Right renal pelvis (tissue), 4 donors: ENCODE data around the gene GIPC2. TPM values are rescaled to one million over a fixed set of nuclear protein-coding genes. Genes with fewer than 3 reads are reported as not detected.

Experiments used
- DNase-seq, 4 donors: peaks; one replicate each; pipeline ENCODE4 v3.0.0-alpha.2; 2013; ENCODE audit warnings: low read depth in 4 of 4, low spot score in 3 of 4, missing footprints in 1 of 4
- polyA plus RNA-seq, 4 donors: library from polyadenylated mRNA; unstranded; fragments of 120-200 nt; gene quantifications; one replicate each; pipeline ENCODE4 v1.2.1, GENCODE V29; 2013; ENCODE audit not compliant: insufficient read length in 4 of 4

The GIPC2 gene
- polyA plus RNA-seq, 4 donors, result 15.4 to 23.5 (median 21.7) TPM

DNA sequence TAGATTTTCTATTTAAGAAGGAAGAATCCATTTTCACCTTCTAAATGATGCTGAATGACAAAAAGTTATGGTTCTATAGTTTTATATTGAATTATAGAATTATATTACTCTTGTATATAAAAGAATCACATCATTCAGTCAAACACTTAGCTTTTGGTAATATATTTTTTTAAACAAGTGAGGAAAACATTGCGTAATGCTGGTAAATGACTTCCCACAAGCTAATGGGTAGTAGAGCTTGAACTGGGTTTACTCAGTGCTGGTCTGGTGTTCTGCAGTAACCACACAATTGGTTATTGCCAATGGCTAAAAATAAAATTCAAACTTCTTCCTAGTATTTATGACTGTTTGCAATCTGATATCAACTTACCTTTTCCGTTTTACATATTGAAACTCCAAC is 10.6 kb upstream of the GIPC2 start:
- DNase-seq, result no peak

DNA sequence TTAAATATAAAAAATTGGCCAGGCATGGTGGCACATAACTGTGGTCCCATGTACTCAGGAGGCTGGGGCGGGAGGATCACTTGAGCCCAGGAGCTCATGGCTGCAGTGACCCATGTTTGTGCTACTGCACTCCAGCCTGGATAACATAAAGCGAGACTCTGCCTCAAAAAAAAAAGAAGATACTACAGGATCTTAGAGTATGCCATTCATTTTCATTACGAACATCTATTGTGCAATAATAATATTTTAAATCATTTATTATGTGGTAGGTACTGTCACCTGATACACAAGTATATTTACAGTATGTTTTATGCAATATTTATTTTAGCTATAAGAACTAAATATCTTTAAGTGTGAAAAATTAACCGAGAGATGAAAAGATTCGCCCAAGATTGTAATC is 9.3 kb upstream of the GIPC2 start:
- DNase-seq, result no peak

DNA sequence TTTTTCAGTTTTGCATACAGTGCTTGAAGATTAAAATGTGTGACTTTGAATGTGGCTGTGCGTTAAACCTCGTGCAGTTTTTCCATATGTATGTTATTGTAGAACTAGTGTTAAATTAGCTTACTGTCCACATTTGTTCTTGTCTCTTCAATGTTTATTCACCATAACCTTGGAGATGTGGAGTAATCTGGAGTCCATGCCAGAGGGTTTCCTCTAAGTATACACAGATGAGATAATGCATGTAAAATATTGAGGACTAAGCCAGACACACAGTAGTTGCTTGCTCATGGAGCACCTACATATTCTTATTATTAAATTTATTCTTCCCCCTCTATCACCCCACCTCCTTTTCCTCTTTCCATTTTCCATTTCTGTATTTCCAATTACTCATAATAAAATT is 7.7 kb upstream of the GIPC2 start:
- no peak for DNase-seq

DNA sequence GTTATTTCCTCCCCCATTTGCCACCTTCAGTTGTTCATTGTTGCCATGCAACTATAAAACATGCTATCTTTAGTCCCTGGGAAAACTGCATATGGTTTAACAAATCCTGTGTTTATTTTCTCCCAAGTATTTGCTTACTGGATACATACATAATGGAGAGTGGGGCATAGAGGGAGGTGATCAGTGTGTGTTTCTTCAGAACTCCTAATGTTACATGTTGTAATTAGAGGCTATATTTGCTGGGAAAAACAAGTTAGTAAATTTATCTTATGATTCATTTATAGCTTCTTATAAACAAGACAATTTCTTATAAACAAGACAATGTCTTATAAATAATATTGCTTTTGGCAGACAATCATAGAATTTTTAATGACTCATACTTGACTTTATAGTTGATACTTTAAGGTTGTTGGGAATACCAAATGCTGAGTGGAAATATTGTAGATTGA is 7.3 kb upstream of the GIPC2 start:
- no peak for DNase-seq

DNA sequence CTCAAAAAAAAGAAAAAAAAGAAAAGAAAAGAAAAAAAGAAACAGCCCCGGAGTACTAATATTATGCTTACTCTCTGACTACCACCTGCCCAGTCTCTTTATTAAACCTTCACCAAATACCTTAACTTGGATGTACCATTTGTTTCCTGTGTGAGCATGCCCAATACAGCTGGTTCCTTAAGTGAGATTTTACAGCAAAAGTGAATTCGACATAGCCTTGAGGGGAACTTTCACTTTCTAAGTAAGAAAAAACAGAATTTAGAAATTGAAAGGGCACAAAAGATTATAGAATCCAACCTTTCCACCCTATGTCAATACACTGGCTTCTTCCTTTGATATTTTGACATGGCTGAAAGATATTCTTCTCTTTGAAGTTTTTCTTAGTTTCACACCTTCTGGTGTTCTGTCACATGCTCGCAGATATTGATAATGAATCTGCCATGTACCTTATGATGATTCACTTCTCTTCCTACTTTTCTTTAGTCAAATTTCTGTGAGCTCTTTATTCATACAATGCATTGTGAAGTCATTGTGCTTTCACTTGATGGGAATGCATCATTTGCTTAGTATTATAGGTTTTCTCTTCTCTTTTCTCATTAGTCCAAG is 5.2 kb upstream of the GIPC2 start:
- no peak for DNase-seq

DNA sequence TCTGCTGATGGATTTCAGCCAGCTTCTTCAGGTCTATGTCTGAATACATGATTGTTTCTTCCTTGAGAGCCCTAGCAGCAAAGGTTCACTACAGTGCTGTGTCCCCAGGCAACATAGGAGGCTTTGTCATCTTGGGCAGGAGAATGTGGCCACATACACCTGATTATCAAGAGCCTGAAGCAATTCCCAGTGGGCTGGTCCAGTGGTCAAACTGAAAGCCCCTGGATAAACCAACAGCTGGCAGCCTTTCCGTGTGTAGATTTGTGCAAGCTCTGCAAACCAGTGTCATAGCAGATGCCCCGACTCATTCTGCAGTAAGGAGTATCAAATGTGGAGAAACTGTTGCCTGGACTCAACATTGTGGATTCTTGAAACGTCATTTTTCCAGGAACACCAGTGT is 2.3 kb upstream of the GIPC2 start:
- DNase-seq, result no peak

DNA sequence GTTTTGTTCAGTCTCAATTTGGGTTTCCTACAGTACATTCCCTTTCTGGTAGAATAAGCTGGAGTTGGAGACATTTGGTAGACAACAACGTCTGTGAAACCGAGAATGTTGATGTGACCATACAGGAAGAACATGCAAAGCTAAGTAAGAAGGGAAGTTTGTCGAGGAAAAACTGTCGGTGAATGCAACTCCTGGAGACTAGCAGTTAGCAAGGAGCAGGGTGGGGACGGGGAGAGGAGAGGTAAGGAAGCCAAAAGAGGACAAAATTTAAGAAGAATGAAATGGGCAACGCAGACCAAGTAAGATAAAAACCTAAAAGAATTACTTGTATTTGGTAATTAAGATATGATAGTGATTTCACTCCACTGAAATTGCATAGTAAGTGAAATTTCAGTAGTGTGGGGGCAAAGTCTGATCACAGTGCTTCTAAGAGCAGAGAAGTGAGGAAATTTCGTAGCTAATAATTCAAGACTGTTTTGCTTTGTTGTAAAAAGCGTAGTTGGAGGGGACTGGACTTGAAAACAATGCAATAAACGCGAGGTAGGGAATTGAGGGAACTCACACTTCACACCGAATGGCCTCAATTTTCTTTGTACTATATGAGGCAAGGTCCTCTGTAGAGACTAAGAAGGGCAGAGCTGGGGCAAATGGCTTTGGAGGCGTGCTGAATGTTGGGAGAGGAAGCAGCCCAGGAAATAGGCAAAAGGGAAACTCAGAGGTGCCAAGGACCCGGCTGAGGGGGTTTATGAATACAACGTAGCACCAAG is 787 bp upstream of the GIPC2 start:
- DNase-seq, result no peak

DNA sequence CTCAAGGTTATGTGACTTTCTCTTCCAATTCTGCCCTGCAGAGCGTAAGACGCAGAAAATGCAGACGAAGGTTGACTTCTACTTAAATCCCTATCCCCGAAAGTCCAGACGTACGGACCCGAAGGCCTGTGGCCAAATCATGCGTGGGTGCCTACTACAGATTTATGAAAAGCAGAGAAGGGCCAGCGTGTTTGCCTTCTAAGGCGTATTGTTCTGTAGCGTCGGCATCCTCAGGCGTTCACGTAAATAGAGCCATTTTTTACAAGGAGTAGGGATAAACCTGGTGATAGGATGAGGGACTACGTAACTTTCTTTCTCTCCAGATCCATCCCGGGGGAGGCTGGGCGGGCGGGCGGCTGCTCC is 222 bp upstream of the GIPC2 start:
- DNase-seq, result no peak

DNA sequence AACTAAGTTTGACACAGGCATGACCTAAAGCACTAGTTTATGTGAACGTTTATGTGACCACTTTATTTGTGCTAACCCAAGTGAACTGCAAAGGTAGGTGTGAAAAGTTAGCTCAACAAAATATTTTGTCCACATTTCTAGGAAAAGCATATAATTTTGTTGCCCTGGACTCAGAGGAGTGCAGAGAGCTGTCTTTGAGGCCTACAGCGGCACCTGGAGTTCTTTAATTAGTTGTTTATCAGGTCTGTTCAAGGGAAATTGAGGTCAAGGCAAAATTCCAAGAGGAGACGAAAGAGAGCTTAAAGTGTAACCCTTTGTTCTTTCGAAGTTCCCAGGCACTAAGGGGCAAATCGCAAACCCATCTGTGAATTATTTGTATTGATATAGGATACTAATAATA is 1.3 kb downstream of the GIPC2 start:
- no peak for DNase-seq

DNA sequence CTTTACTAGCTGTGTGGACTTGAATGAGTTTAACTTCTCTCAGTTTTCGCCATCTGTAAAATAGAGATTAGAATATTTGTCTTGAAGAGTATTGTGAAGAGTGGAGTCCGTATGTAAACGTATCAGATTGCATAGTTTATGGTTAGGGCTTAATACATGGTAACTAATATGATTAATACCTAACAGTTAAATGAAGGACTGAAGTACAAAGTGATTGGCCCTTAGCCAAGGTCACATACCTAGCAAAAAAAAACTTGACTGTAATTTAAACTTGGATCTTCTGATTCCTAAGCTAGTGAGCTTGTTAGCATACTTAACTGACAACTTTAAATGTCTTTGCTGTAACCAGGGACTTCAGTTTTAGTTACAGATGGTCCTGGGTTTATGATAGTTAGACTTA is 1.9 kb downstream of the GIPC2 start:
- no peak for DNase-seq

DNA sequence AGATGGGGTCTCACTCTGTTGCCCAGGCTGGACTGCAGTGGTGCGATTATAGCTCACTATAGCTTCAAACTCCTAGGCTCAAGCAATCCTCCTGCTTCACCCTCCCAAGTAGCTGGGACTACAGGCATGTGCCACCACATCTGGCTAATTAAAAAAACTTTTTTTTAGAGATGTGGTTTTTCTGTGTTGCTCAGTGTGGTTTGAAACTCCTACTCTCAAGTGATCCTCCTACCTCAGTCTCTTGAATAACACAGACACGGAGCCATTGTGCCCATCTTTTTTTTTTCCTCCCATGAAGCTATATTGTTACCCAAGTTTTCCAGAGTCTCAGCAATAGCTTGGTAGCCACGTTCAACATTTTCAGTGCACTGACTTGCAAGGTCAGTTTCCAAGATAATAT is 2.7 kb downstream of the GIPC2 start:
- no peak for DNase-seq

DNA sequence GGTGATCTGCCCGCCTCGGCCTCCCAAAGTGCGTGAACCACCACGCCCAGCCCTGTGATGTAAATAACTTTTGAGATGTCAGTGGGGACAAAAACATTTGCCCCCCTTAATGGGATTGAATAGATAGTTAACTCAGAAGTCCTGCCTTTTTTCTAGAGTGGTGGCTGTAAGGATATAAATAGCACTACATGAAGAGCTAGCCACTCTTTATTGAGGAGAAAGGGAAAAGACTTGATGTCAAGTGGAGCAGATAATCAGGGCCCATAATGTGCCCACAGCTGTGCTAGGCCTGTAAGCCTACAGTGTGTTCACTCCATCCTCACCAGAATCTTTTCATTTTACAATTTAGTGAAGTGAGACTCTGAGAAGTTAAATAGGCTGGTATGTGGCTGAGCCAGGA is 3.6 kb downstream of the GIPC2 start:
- no peak for DNase-seq

DNA sequence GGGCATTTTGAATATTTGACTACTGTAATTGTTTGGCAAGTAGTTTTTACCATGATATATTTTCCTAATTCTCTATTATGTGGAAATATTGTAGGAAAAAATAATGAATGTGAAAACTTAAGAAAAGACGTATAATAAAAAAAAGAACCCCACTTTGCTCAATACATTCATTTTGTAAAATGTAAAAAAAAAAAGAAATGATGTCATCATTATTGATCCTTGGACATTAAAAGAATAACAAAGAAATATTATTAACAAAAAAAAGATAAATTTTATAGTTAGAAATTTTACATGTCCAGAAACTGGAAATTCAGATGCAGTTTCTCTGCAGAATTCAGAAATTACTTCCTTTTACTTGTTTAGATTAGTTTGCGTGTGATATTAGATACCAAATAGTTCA is 5.2 kb downstream of the GIPC2 start:
- no peak for DNase-seq

DNA sequence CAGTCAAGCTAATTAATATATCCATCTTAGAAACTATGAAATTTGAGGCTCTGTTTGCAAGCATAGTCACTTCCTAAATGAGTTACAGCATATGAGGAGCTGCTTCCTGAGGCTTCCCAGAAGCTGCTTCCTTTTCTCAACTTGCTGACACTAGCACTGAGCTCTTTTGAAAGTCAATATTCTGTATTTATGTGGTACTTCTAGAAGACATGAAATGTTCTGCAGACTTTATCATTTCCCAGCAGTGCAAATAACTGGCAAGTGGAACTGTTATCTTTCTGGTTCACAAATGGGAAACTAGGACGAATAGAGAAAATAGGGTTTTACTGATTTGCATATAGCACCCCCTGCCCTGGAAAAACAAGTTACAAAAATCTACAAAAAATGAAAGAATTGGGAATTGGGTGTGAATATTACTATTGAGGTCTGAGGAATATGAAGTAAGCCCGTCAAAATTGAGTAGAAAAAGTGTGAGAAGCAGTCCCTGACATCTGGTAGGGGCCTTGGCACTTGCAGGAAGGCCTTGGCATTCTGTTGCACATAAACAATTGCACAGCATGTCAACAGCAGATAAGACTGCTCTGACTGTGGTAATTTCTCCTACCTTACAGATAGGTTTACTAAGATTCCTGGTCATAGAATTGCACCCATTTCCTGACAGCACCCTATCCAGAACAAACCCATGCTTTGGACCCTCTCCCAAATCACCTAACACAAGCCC is 7.1 kb downstream of the GIPC2 start:
- DNase-seq, result no peak

DNA sequence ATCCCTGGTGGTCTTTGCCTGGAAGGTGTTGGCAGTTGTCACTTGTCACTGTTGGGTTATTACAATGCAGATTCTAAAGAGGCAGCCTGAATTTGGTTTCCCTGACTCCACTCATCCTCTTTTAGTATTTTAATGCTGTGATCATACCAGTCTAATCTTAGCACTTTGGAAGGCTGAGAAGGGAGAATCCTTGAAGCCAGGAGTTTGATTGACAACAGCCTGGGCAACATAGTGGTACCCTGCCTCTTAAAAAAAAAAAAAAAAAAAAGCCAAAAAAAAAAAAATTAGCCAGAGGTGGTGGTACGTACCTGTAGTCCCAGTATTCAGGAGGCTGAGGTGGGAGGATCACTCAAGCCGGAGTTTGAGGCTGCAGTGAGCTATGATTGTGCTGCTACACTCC is 7.7 kb downstream of the GIPC2 start:
- no peak for DNase-seq

DNA sequence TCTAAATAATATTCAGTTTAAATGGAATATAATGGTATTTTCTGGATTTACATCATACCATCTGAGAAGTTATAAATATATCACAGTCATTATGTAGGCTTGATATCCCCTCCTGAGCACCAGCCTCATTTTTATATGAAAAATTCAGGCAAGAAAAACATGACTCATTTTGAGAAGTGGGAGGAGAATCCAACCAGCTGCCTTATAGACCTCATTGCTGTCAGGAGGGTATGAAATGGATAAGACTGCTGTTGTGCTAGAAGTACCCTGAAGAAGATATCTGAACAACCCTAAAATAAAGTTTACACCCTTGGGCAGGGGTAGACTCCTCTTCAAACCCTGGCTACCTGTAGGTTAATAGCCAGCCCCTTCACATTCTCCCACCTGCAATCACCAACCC is 8.8 kb downstream of the GIPC2 start:
- DNase-seq, result no peak

DNA sequence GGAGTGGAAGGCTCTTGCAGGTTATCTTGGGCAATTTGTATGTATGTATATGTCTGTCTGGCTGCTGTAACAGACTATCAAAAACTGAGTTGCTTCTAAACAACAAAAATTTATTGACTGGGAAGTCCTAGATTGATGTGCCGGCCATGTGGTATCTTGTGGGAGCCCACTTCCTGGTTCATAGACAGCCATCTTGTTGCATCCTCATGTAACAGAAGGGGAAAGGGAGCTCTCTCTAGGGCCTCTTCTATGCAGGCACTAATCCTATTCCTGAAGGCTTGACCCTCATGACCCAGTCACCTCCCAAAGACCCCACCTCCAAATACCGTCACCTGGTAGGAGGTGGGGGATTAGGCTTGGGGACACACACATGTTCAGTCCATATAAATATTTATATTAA is 9.2 kb downstream of the GIPC2 start:
- DNase-seq, result no peak

DNA sequence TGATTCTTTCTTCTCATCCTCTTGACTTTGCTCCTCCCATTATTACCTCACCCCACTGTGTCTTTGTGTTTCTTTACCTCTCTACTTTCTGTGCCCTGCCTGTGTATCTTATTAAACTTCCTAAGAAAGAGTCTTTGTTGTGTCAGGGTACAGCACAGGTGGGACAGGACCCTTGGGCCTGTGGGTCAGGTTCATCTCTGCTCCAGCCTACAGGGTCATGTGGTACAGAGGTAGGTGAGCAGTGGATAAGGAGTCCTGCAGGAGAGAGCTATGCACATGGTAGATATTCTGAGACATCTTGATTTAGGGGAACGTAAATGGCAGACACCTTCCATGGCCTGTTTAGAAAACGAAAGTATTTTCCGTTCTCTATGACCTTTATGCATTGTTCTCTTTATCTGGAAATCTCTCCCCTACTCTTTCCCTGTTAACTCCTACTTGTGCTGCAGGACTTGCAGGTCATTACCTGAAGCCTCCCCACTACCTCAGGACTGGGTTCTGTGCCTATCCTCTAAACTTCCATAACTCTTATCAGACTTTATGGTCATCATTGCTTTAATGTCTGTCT is 9.9 kb downstream of the GIPC2 start:
- no peak for DNase-seq

DNA sequence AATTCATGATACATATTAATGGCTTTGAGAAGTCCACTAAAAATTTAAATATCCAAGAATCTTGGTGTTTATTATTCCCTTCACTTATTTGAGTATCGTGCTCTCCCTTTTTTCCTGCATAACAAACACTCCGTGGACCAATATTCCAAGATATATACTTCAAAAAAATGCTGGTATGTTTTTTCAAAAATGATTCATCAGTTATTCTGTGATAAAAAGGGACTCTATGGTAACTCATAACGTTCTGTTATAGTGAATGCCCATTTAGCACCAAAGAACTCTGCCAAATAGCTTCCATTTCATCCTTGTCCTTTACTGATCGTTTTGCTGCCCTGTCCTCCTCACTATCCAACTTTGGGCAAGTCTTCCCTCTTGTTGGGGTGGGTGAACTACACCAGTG is 12.9 kb downstream of the GIPC2 start:
- no peak for DNase-seq

DNA sequence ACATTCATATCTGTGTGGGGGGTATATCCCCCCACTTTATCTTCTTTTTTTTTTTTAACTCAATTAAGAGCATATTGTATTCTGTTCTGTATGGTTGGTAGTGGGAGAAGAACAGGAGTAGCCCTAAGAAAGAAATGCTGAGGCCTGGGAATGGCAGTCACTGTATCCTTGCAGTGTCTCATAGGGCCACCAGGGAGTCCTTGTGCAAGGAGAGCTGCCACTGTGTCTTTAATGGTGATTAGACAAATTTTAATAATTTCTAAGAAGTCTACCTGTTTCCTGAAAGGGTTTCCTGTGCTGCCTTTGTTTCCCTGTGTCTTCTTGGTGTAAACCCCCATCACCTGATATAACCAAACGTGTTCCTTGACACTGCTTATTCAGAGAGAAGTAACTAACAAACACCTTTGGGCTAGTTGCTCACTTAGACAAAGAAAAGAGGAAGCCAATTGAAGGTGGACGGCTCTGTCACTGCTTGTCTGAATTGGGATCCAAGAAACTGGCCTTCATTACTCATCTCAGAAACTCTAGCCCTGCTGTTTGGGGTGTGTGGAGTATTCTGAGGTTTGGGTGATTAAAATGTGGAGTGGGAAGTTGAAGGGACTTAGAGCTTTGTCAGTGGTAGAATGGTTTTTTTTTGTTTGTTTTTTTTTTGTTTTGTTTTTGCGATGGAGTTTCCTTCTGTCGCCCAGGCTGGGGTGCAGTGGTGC is 15.2 kb downstream of the GIPC2 start:
- no peak for DNase-seq
